Measurements from ENCODE around the gene INPP5A. TPM values are rescaled to one million over a fixed set of nuclear protein-coding genes. Genes with fewer than 3 reads are reported as not detected.

Gene INPP5A
- total and polyA plus RNA-seq, 2 of the 13 experiments (the other 11 are each of a cell fraction or from before 2014, with no cell fraction given) = 17.5 to 37.9 TPM

- H3K4me1 ChIP-seq (ENCODE audit: insufficient read depth, low read length) = no peaks in the 10 kb centered on the region
- intact Hi-C loops (cut with micrococcal nuclease; ENCODE audit: unreplicated experiment) = no loop called here
- WGBS (ENCODE audit: low lambda C conversion rate) = 98% methylated on average over 29 of the region's 29 CpGs
- H2AFZ ChIP-seq (ENCODE audit: low read length) = no peak overlapping the region
- no peak overlapping the region for H3K9ac ChIP-seq (ENCODE audit: insufficient read depth, low read depth, low read length)
- no peak for TF ChIP-seq MIER3 (CRISPR knock-in tag; IDR thresholded peaks at IDR 0.05; ENCODE audit: borderline replicate concordance)
- FAIRE-seq (no peak), DNase-seq (ENCODE audit: low spot score) (no peak), ATAC-seq (no peak)
- in situ Hi-C loops (cut with HindIII; ENCODE audit: extremely low pct_ligation_motif_present, low pct_unique_long_range_greater_than_20kb) = no loop called here
- no peak overlapping the region for H3K27ac ChIP-seq (ENCODE audit: extremely low read length, insufficient read depth, low read length)
- peaks cover 3 to 11% of the 10 kb centered on the region in 2 experiments; a peak in 3 of 5 replicates for H3K36me3 ChIP-seq (replicated peaks in 1 of 2; ENCODE audit: control insufficient read depth in 1 of 2, insufficient read depth in 2 of 2, low read length in 2 of 2)
- ChIA-PET POLR2A (no interaction called here), CTCF (ENCODE audit: low intra/inter-chr PET ratio, low total read pairs) (no interaction called here)
- BruUV-seq (replicated peaks) = no TSS peak
- H3K27me3 ChIP-seq (ENCODE audit: control insufficient read depth in 1 of 2, insufficient read depth in 2 of 2, low read length in 2 of 2) = no peaks in the 10 kb centered on the region
- no peaks in the 10 kb centered on the region for H4K20me1 ChIP-seq (ENCODE audit: insufficient read depth, low read length)
- H3K4me2 ChIP-seq (ENCODE audit: low read depth, low read length) = no peak overlapping the region
- H3K79me2 ChIP-seq (ENCODE audit: insufficient read depth, low read length) = no peaks in the 10 kb centered on the region
- H3K9me3 ChIP-seq (ENCODE audit: low read length) = no peaks in the 10 kb centered on the region
- no peak overlapping the region for H3K4me3 ChIP-seq (replicated peaks in 1 of 3; ENCODE audit: insufficient read depth in 1 of 3, low read depth in 2 of 3, low read length in 3 of 3)
These were observed 126.2 kb downstream of the INPP5A start for GRCh38 chr10:132663666-132664365.

GRCh38 chr10:132664407-132664806, 126.8 kb downstream of the INPP5A start:
- Histone ChIP-seq H4K20me1 (ENCODE audit: insufficient read depth, low read length) (no peaks in the 10 kb centered on the region), H3K4me2 (ENCODE audit: low read depth, low read length) (no peak overlapping the region), H3K9ac (ENCODE audit: insufficient read depth, low read depth, low read length) (no peak overlapping the region), H3K4me1 (ENCODE audit: insufficient read depth, low read length) (no peaks in the 10 kb centered on the region), H3K27ac (ENCODE audit: extremely low read length, insufficient read depth, low read length) (no peak overlapping the region), H2AFZ (ENCODE audit: low read length) (no peak overlapping the region), H3K36me3 (replicated peaks in 1 of 2; ENCODE audit: control insufficient read depth in 1 of 2, insufficient read depth in 2 of 2, low read length in 2 of 2) (peaks cover 3 to 11% of the 10 kb centered on the region in 2 experiments; a peak in 3 of 5 replicates), H3K79me2 (ENCODE audit: insufficient read depth, low read length) (no peaks in the 10 kb centered on the region), H3K27me3 (ENCODE audit: control insufficient read depth in 1 of 2, insufficient read depth in 2 of 2, low read length in 2 of 2) (no peaks in the 10 kb centered on the region), H3K4me3 (replicated peaks in 1 of 3; ENCODE audit: insufficient read depth in 1 of 3, low read depth in 2 of 3, low read length in 3 of 3) (no peak overlapping the region), H3K9me3 (ENCODE audit: low read length) (no peaks in the 10 kb centered on the region)
- FAIRE-seq (no peak), ATAC-seq (no peak), DNase-seq (ENCODE audit: low spot score) (no peak)
- ChIA-PET CTCF (ENCODE audit: low intra/inter-chr PET ratio, low total read pairs) (no interaction called here), POLR2A (no interaction called here)
- BruUV-seq (replicated peaks) = no TSS peak
- WGBS (ENCODE audit: low lambda C conversion rate) = 100% methylated on average over 2 of the region's 6 CpGs
- in situ Hi-C loops (cut with HindIII; ENCODE audit: extremely low pct_ligation_motif_present, low pct_unique_long_range_greater_than_20kb) = no loop called here
- TF ChIP-seq SIX1 (CRISPR knock-in tag; IDR thresholded peaks at IDR 0.05; ENCODE audit: borderline replicate concordance) (no peak), SNAPC4 (CRISPR knock-in tag; IDR thresholded peaks at IDR 0.05) (no peak), STAT6 (CRISPR knock-in tag; IDR thresholded peaks at IDR 0.05; ENCODE audit: borderline replicate concordance) (no peak), NFRKB (IDR thresholded peaks at IDR 0.05) (no peak), SP1 (IDR thresholded peaks at IDR 0.05) (no peak), SP1 (CRISPR knock-in tag; IDR thresholded peaks at IDR 0.05) (no peak), RBAK (CRISPR knock-in tag; IDR thresholded peaks at IDR 0.05) (no peak)
- intact Hi-C loops (cut with micrococcal nuclease; ENCODE audit: unreplicated experiment) = no loop called here

All from HepG2 (cell line).